SK-N-MC (cell line): Measurements from ENCODE around the gene TGFB1I1.

Experiments used
- DNase-seq: peaks from one replicate; pipeline ENCODE4 v3.0.0-alpha.2; 2011; ENCODE audit warnings: low read depth, low spot score
- H3K27ac ChIP-seq: fragments of 200-600 bp; sonication (generic); 2 replicates; pipeline ENCODE4 v1.5.1; 2016; ENCODE audit warnings: mixed run types
- H3K36me3 ChIP-seq: fragments of 200-600 bp; sonication (generic); 2 replicates; pipeline ENCODE4 v1.6.1; 2017; ENCODE audit warnings: antibody characterized with exemption, low read length, mixed read lengths; ENCODE audit not compliant: insufficient read depth
- H3K4me3 ChIP-seq: fragments of 200-600 bp; sonication (generic); 2 replicates; pipeline ENCODE4 v1.5.1; 2016
- H3K9ac ChIP-seq: fragments of 200-600 bp; sonication (generic); 2 replicates; pipeline ENCODE4 v1.8.0; 2017; ENCODE audit warnings: mixed run types, mixed read lengths; ENCODE audit not compliant: insufficient read length
- H3K9me3 ChIP-seq: fragments of 200-600 bp; sonication (generic); 2 replicates; pipeline ENCODE4 v1.6.1; 2017; ENCODE audit warnings: low read depth, mild to moderate bottlenecking, antibody characterized with exemption, low read length, moderate library complexity, mixed read lengths
- EZH2 ChIP-seq: fragments of 200-600 bp; sonication (generic); IDR thresholded peaks from one replicate; pipeline ENCODE4 v1.6.1; 2017; ENCODE audit warnings: antibody characterized with exemption
- FOXP2 ChIP-seq: optimal IDR thresholded peaks from 2 replicates; pipeline ENCODE3; 2011; ENCODE audit warnings: mild to moderate bottlenecking, moderate library complexity; ENCODE audit not compliant: insufficient read depth; ENCODE audit errors: extremely low read length, control extremely low read depth
- POLR2AphosphoS5 ChIP-seq: IDR thresholded peaks from 2 replicates; pipeline ENCODE4 v1.6.1; 2012; ENCODE audit warnings: mild to moderate bottlenecking, low read depth, low read length, borderline replicate concordance

TGFB1I1 gene

GRCh38 chr16:31487720-31488467 is 15.9 kb downstream of the TGFB1I1 start:
- TF ChIP-seq FOXP2 (no peak), EZH2 (no peak), POLR2AphosphoS5 (no peak)
- Histone ChIP-seq H3K4me3 (peak overlapping the region; percentile 77), H3K27ac (no peak overlapping the region), H3K9ac (peak overlapping the region; percentile 20), H3K9me3 (no peaks in the 10 kb centered on the region), H3K36me3 (peaks cover under 1% of the 10 kb centered on the region; the same call in 1 of the 2 replicates)
- no peak for DNase-seq

DNA sequence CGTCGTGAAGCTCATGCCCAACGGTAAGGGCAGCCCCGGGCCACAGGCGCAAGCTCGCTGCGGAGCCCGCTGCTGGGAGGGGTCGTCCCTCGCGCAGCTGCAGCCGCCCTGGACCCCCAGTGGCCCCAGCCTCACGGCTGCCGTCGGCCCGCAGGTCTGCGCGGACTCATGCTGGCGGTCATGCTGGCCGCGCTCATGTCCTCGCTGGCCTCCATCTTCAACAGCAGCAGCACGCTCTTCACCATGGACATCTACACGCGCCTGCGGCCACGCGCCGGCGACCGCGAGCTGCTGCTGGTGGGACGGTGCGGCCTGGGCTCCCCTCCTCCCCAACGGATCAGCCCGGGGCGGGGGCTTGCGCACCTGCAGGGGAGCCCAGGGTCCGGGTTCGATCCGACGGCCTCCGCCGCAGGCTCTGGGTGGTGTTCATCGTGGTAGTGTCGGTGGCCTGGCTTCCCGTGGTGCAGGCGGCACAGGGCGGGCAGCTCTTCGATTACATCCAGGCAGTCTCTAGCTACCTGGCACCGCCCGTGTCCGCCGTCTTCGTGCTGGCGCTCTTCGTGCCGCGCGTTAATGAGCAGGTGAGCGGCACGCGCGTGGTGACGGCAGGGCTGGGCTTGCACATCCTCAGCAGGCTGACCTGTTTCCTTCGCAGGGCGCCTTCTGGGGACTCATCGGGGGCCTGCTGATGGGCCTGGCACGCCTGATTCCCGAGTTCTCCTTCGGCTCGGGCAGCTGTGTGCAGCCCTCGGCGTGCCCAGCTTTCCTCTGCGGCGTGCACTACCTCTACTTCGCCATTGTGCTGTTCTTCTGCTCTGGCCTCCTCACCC is 16.7 kb downstream of the TGFB1I1 start:
- TF ChIP-seq POLR2AphosphoS5 (peak; percentile 40), FOXP2 (no peak)
- no peak for DNase-seq
- Histone ChIP-seq H3K27ac (no peak overlapping the region), H3K9ac (no peak overlapping the region), H3K36me3 (peaks cover 4% of the 10 kb centered on the region; the same call in 1 of the 2 replicates), H3K4me3 (no peak overlapping the region; the same call in 1 of the 2 replicates), H3K9me3 (no peaks in the 10 kb centered on the region)

GRCh38 chr16:31489298-31489564 is 17.3 kb downstream of the TGFB1I1 start:
- no peak overlapping the region for H3K4me3 ChIP-seq
- H3K9me3 ChIP-seq: no peaks in the 10 kb centered on the region
- H3K27ac ChIP-seq: no peak overlapping the region
- no peak for DNase-seq
- no peak overlapping the region for H3K9ac ChIP-seq
- TF ChIP-seq FOXP2 (no peak), EZH2 (no peak), POLR2AphosphoS5 (no peak)
- peaks cover 4% of the 10 kb centered on the region; the same call in 1 of the 2 replicates for H3K36me3 ChIP-seq

DNA sequence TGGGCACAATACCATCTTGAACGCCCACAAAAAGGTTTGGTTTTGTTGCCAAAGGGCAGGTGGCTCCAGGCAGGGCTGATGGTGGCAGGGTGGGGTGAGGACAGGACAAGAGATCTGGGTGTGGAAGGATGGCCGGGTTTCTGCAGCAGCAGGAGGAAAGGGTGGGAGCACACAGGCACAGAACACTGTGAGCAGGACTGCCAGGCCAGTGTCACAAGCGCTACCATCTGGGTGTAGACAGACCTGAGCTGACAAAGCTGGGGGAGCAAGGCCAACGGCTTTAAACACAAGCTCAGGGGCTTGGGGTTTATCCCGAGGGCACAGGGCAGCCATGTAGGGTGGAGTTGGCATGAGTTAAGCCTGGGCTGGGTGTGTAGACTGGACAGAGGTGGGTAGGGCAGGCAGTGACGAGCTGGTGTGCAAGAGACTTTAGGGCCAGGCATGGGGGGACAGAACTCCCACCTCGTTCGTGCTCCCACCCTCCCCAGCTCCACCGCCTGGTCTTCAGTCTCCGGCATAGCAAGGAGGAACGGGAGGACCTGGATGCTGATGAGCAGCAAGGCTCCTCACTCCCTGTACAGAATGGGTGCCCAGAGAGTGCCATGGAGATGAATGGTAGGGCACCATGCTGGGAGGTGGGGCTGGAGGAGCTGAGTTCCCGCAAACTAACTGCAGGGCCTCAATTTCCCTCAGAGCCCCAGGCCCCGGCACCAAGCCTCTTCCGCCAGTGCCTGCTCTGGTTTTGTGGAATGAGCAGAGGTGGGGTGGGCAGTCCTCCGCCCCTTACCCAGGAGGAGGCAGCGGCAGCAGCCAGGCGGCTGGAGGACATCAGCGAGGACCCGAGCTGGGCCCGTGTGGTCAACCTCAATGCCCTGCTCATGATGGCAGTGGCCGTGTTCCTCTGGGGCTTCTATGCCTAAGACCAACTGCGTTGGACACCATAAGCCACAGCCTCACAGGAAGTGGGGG is 17.9 kb downstream of the TGFB1I1 start:
- no peaks in the 10 kb centered on the region for H3K9me3 ChIP-seq
- H3K27ac ChIP-seq: no peak overlapping the region
- peaks cover 4% of the 10 kb centered on the region; the same call in 1 of the 2 replicates for H3K36me3 ChIP-seq
- no peak overlapping the region for H3K4me3 ChIP-seq
- H3K9ac ChIP-seq: no peak overlapping the region
- no peak for DNase-seq
- TF ChIP-seq EZH2: no peak
- no peak for TF ChIP-seq FOXP2
- no peak for TF ChIP-seq POLR2AphosphoS5

DNA sequence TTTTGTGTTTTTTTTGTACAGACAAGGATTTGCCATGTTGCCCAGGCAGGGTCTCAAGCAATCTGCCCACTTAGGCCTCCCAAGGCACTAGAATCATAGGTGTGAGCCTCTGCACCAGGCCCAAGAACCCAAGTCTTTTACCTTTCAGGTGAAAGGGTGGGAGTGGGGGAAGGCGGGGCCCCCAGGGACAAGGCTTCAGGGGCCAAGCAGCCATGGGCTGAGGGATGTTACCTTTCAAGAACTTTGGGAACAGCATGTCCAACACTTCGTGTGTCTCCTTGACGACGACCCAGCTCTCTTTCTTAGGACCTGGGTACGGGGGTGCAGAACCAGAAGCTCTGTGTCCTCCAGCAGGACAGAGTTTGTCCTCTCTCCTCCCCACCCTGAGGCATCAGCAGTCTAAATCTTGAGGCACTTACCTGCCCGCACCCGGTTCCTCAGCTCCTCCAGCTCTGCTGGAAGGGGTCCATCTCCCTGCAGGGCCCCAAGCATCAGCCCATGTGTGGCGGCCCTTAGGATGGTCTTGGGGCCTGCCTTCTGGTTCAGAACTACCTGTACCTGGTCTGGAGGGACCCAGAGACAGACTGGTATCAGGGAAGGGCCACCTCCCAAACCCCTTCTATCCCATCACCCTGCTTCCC is 19.9 kb downstream of the TGFB1I1 start:
- no peak overlapping the region for H3K4me3 ChIP-seq
- no peak overlapping the region for H3K27ac ChIP-seq
- H3K9me3 ChIP-seq: no peaks in the 10 kb centered on the region
- no peak for TF ChIP-seq FOXP2
- TF ChIP-seq EZH2: no peak
- TF ChIP-seq POLR2AphosphoS5: no peak
- H3K9ac ChIP-seq: no peak overlapping the region
- no peak for DNase-seq
- H3K36me3 ChIP-seq: peaks cover 4% of the 10 kb centered on the region; the same call in 1 of the 2 replicates

DNA sequence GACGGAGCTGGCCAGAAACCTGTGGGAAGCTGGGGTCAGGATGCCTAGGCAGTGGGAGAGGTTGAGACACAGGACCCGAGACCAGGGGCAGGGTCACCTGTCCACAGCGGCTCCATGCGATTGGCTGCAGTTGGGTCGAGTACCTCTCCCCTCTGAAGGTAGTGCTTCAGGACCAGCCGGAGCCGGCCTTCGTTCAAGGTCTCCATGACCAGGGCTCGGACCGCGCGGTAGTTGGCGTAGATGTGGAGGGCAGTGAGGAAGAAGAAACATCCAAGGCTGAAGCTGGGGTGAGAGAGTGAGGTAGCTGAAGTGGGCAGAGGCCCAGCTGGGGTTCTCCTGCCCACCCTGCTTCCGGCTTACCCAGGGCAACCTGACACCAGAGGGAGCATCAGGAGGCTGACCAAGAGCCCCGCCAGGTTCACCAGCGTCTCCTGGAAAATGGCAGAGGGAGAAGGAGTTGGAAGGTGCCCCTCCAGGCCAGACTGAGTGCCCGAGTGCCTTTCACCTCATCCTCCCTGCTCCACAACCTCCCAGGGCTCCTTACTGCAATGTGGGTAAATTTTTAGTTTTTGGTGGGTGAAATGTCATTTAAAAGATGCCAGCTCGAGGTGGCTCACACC is 21.7 kb downstream of the TGFB1I1 start:
- H3K4me3 ChIP-seq: no peak overlapping the region
- no peak for TF ChIP-seq EZH2
- TF ChIP-seq FOXP2: no peak
- TF ChIP-seq POLR2AphosphoS5: no peak
- no peak for DNase-seq
- peaks cover 4% of the 10 kb centered on the region; the same call in 1 of the 2 replicates for H3K36me3 ChIP-seq
- H3K9ac ChIP-seq: no peak overlapping the region
- no peak overlapping the region for H3K27ac ChIP-seq
- H3K9me3 ChIP-seq: no peaks in the 10 kb centered on the region

- Histone ChIP-seq H3K9ac (no peak overlapping the region), H3K4me3 (no peak overlapping the region), H3K36me3 (peaks cover 4% of the 10 kb centered on the region; the same call in 1 of the 2 replicates), H3K27ac (no peak overlapping the region), H3K9me3 (no peaks in the 10 kb centered on the region)
- TF ChIP-seq POLR2AphosphoS5: no peak
- TF ChIP-seq FOXP2: no peak
- no peak for TF ChIP-seq EZH2
- DNase-seq: no peak
These were observed 24.7 kb downstream of the TGFB1I1 start for GRCh38 chr16:31496670-31497069.
